H9 (cell line): ENCODE results near the gene TPPP3. TPM values are rescaled to one million over a fixed set of nuclear protein-coding genes. Genes with fewer than 3 reads are reported as not detected.

ENCODE experiments used
- DNase-seq: peaks from one replicate; pipeline ENCODE4 v3.0.0-alpha.2; 2017
- H2AFZ ChIP-seq: one replicate; pipeline ENCODE4 v1.6.1; 2013; ENCODE audit warnings: mild to moderate bottlenecking, low read length, control low read depth, moderate library complexity
- H2AK5ac ChIP-seq: 2 replicates; pipeline ENCODE4 v1.6.1; 2013; ENCODE audit warnings: low read length, control low read depth, mixed read lengths; ENCODE audit not compliant: insufficient read length
- H2BK120ac ChIP-seq: one replicate; pipeline ENCODE4 v1.6.1; 2013; ENCODE audit warnings: low read depth, mild to moderate bottlenecking, low read length, control low read depth, inconsistent platforms; ENCODE audit not compliant: poor library complexity, severe bottlenecking
- H2BK12ac ChIP-seq: 2 replicates; pipeline ENCODE4 v1.6.1; 2013; ENCODE audit warnings: low read length, control low read depth, mixed read lengths, low read depth; ENCODE audit not compliant: insufficient read length
- H2BK15ac ChIP-seq: 2 replicates; pipeline ENCODE4 v1.6.1; 2013; ENCODE audit warnings: low read depth, low read length, control low read depth
- H2BK20ac ChIP-seq: one replicate; pipeline ENCODE4 v1.6.1; 2013; ENCODE audit warnings: low read depth, mild to moderate bottlenecking, low read length, control low read depth, inconsistent platforms; ENCODE audit not compliant: poor library complexity, severe bottlenecking
- H2BK5ac ChIP-seq: 2 replicates; pipeline ENCODE4 v1.6.1; 2013; ENCODE audit warnings: low read length, control low read depth, mixed read lengths; ENCODE audit not compliant: insufficient read length
- H3K14ac ChIP-seq: 2 replicates; pipeline ENCODE4 v1.6.1; 2013; ENCODE audit warnings: low read length, control low read depth; ENCODE audit not compliant: insufficient read depth
- H3K18ac ChIP-seq: 2 replicates; pipeline ENCODE4 v1.6.1; 2013; ENCODE audit warnings: low read depth, mild to moderate bottlenecking, mixed read lengths, low read length, control low read depth; ENCODE audit not compliant: insufficient read length
- H3K23ac ChIP-seq: 2 replicates; pipeline ENCODE4 v1.6.1; 2013; ENCODE audit warnings: low read length, control low read depth, mixed read lengths, low read depth; ENCODE audit not compliant: insufficient read length
- H3K23me2 ChIP-seq: 2 replicates; pipeline ENCODE4 v1.6.1; 2013; ENCODE audit warnings: low read depth, mild to moderate bottlenecking, mixed read lengths, low read length, control low read depth; ENCODE audit not compliant: insufficient read length, poor library complexity, severe bottlenecking
- H3K27ac ChIP-seq: 2 replicates; pipeline ENCODE4 v1.5.1; 2013; ENCODE audit warnings: low read length, control low read depth, mixed read lengths, low read depth; ENCODE audit not compliant: insufficient read length
- H3K27me3 ChIP-seq: 2 replicates; pipeline ENCODE4 v1.6.1; 2013; ENCODE audit warnings: low read length, control low read depth, inconsistent platforms; ENCODE audit not compliant: insufficient read depth
- H3K4ac ChIP-seq: 2 replicates; pipeline ENCODE4 v1.6.1; 2013; ENCODE audit warnings: low read depth, mild to moderate bottlenecking, control low read depth, inconsistent platforms, low read length, moderate library complexity
- H3K4me1 ChIP-seq: 2 replicates; pipeline ENCODE4 v1.6.1; 2013; ENCODE audit warnings: low read length, control low read depth, inconsistent platforms; ENCODE audit not compliant: insufficient read depth
- H3K4me2 ChIP-seq: 2 replicates; pipeline ENCODE4 v1.6.1; 2013; ENCODE audit warnings: low read length, control low read depth, mixed read lengths; ENCODE audit not compliant: insufficient read length, insufficient read depth
- H3K56ac ChIP-seq: 2 replicates; pipeline ENCODE4 v1.6.1; 2013; ENCODE audit warnings: low read depth, mild to moderate bottlenecking, mixed read lengths, low read length, control low read depth; ENCODE audit not compliant: insufficient read length
- H3K79me1 ChIP-seq: 2 replicates; pipeline ENCODE4 v1.6.1; 2013; ENCODE audit warnings: low read depth, mild to moderate bottlenecking, moderate library complexity, low read length, control low read depth, inconsistent platforms; ENCODE audit not compliant: insufficient read depth, poor library complexity, severe bottlenecking
- H3K79me2 ChIP-seq: 2 replicates; pipeline ENCODE4 v1.6.1; 2013; ENCODE audit warnings: low read length, control low read depth, inconsistent platforms; ENCODE audit not compliant: insufficient read depth
- H3K9ac ChIP-seq: 2 replicates; pipeline ENCODE4 v1.6.1; 2013; ENCODE audit warnings: low read length, control low read depth, mixed read lengths; ENCODE audit not compliant: insufficient read length; ENCODE audit errors: extremely low read depth
- H3K9me3 ChIP-seq: one replicate; pipeline ENCODE4 v1.6.1; 2013; ENCODE audit warnings: low read depth, low read length, inconsistent platforms; ENCODE audit not compliant: control insufficient read depth
- H3T11ph ChIP-seq: one replicate; pipeline ENCODE4 v1.6.1; 2013; ENCODE audit warnings: mild to moderate bottlenecking, low read length, control low read depth, inconsistent platforms
- H4K20me1 ChIP-seq: one replicate; pipeline ENCODE4 v1.6.1; 2013; ENCODE audit not compliant: control insufficient read depth, insufficient read length, insufficient read depth
- H4K5ac ChIP-seq: 2 replicates; pipeline ENCODE4 v1.6.1; 2013; ENCODE audit warnings: low read depth, mild to moderate bottlenecking, mixed read lengths, low read length, control low read depth; ENCODE audit not compliant: insufficient read length
- H4K8ac ChIP-seq: replicated peaks from 2 replicates; pipeline ENCODE4 v1.6.1; 2013; ENCODE audit warnings: low read length, control low read depth, mixed read lengths, low read depth; ENCODE audit not compliant: insufficient read length
- H4K91ac ChIP-seq: 2 replicates; pipeline ENCODE4 v1.6.1; 2013; ENCODE audit warnings: low read depth, mild to moderate bottlenecking, moderate library complexity, mixed read lengths, low read length, control low read depth; ENCODE audit not compliant: insufficient read length
- H3K27ac Mint-ChIP-seq, 3 experiments: 2 replicates in 2 of 3; 3 replicates in 1 of 3; pipeline ENCODE4 v1.8.0; 2020 to 2021; ENCODE audit warnings: mixed read lengths in 3 of 3, mild to moderate bottlenecking in 1 of 3, moderate library complexity in 1 of 3
- H3K27me3 Mint-ChIP-seq: 2 replicates; pipeline ENCODE4 v1.8.0; 2021; ENCODE audit warnings: low read depth, mild to moderate bottlenecking, moderate library complexity, mixed read lengths
- H3K36me3 Mint-ChIP-seq, 3 experiments: 2 replicates in 2 of 3; 3 replicates in 1 of 3; pipeline ENCODE4 v1.8.0; 2020 to 2021; ENCODE audit warnings: low read depth in 3 of 3, mixed read lengths in 3 of 3; ENCODE audit not compliant: insufficient read depth in 1 of 3
- H3K4me1 Mint-ChIP-seq, 2 experiments: 2 replicates each; pipeline ENCODE4 v1.8.0; 2020; ENCODE audit warnings: mixed read lengths in 2 of 2
- H3K4me3 Mint-ChIP-seq, 2 experiments: 2 replicates in 1 of 2; 3 replicates in 1 of 2; pipeline ENCODE4 v1.8.0; 2020 to 2021; ENCODE audit warnings: mild to moderate bottlenecking in 2 of 2, mixed read lengths in 2 of 2, moderate library complexity in 1 of 2
- H3K9me3 Mint-ChIP-seq, 2 experiments: 2 replicates in 1 of 2; 3 replicates in 1 of 2; pipeline ENCODE4 v1.8.0; 2020; ENCODE audit warnings: mild to moderate bottlenecking in 2 of 2, mixed read lengths in 2 of 2, moderate library complexity in 1 of 2
- CTCF ChIP-seq: fragments of 200-600 bp; sonication (generic); conservative IDR thresholded peaks from 3 replicates; pipeline ENCODE4 v1.8.0; 2021; ENCODE audit warnings: antibody characterized with exemption, mild to moderate bottlenecking
- WGBS: extraction: QIAGEN DNeasy Blood & Tissue Kit; methylation state at CpG from one replicate; pipeline ENCODE4 v1.1.7; 2013; ENCODE audit warnings: missing lambda C conversion rate, low lambda C conversion rate, mixed read lengths; ENCODE audit not compliant: insufficient read length; ENCODE audit errors: extremely low coverage; 5-methylcytosine and 5-hydroxymethylcytosine counted together
- total RNA-seq: library from RNA; stranded (reverse); gene quantifications from 2 replicates; pipeline ENCODE4 v1.2.1, GENCODE V29; 2021

The TPPP3 gene
- total RNA-seq, 1 experiment from 2014 or later: 0.79 TPM

- H4K5ac ChIP-seq: no peak overlapping the region
- no peak overlapping the region for H3K9ac ChIP-seq
- no peak overlapping the region for H3K4ac ChIP-seq
- H2BK15ac ChIP-seq: no peak overlapping the region
- H3K79me1 ChIP-seq: no peaks in the 10 kb centered on the region
- DNase-seq: no peak
- H2BK20ac ChIP-seq: no peak overlapping the region
- peaks cover 8% of the 10 kb centered on the region; the same call in 1 of the 2 replicates for H3K4me1 ChIP-seq
- H4K20me1 ChIP-seq: no peaks in the 10 kb centered on the region
- H3K14ac ChIP-seq: no peak overlapping the region
- H4K8ac ChIP-seq: no peak overlapping the region
- no peak overlapping the region for H3K56ac ChIP-seq
- H3K27ac Mint-ChIP-seq: no peak overlapping the region
- H3K4me2 ChIP-seq: no peak overlapping the region
- no peak for TF ChIP-seq CTCF
- H3K18ac ChIP-seq: no peak overlapping the region
- peaks cover 42 to 44% of the 10 kb centered on the region in 2 experiments for H3K4me1 Mint-ChIP-seq
- H3K27me3 ChIP-seq: no peaks in the 10 kb centered on the region
- WGBS: no CpG with 5 or more reads among the region's 7 CpGs
- H3K36me3 Mint-ChIP-seq: peaks cover 0 to 2% (median 0%) of the 10 kb centered on the region in 3 experiments; a peak in 1 of 7 replicates
- H2BK12ac ChIP-seq: no peak overlapping the region
- no peaks in the 10 kb centered on the region for H3K23me2 ChIP-seq
- H3K79me2 ChIP-seq: no peaks in the 10 kb centered on the region
- no peaks in the 10 kb centered on the region for H3K9me3 Mint-ChIP-seq
- H3K27me3 Mint-ChIP-seq: peaks cover 15% of the 10 kb centered on the region
- no peak overlapping the region for H2AFZ ChIP-seq
- no peak overlapping the region for H3K4me3 Mint-ChIP-seq
- no peak overlapping the region for H4K91ac ChIP-seq
- no peak overlapping the region for H3K27ac ChIP-seq
- no peak overlapping the region for H2BK5ac ChIP-seq
- no peaks in the 10 kb centered on the region for H3K9me3 ChIP-seq
- no peak overlapping the region for H3K23ac ChIP-seq
- H3T11ph ChIP-seq: no peak overlapping the region
- H2BK120ac ChIP-seq: no peak overlapping the region
- no peak overlapping the region for H2AK5ac ChIP-seq
Measured at GRCh38 chr16:67407176-67407787, 14.0 kb upstream of the TPPP3 start.
